ENCODE measurements around the gene LONRF2.
"Not testable (repeated sequence)": the region's sequence is repeated elsewhere in the genome, so short reads cannot be mapped to it uniquely, and the experiment has no call there.

The LONRF2 gene

DNA sequence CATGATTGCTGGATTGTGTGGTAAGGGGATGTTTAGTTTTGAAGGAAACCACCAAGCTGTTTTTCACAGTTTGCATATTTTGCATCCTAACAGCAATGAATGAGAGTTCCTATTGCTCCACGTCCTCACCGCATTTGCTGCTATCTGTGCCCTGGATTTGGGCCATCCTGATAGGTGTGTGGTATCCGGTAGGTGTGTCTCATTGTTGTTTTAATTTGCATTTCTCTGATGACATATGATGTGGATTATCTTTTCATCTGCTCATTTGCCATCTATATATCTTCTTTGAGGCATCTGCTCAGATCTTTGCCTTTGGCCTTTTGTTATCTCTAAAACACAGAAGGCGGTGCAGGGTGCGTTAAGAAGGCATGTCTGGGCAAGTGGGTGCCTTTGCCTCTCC, 73.3 kb downstream of the LONRF2 start:
- no peak for TF ChIP-seq CTCF (conservative IDR thresholded peaks at IDR 0.05; ENCODE audit: low read depth, low read length)
- DNase-seq (ENCODE audit: low read depth), result no peak
- H3K4me3 ChIP-seq (ENCODE audit: low read depth, low read length), result no peak overlapping the region

DNA sequence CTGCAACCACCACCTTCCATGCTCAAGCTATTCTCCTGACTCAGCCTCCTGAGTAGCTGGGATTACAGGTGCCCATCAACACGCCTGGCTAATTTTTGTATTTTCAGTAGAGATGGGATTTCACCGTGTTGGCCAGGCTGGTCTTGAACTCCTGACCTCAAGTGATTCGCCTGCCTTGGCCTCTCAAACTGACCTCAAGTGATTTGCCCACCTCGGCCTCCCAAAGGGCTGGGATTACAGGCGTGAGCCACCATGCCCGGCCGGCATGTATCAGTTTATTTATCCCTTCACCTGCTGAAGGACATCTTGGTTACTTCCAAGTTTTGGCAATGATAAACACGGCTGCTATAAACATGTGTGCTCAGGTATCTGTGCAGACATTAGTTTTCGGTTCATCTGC, 73.7 kb downstream of the LONRF2 start:
- not testable (repeated sequence) for H3K4me3 ChIP-seq (ENCODE audit: low read depth, low read length)

DNA sequence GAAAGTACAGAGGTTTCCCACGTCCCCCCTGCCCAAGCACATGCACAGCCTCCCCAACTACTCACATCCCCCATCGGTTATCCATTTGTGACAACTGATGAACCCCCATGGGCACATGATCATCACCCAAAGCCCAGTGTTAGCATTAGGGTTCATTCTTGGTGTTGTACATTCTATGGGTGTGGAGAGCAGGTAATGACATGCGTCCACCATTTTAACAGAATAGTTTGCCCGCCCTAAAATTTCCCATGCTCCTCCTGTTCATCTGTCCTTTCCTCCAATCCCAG, 74.3 kb downstream of the LONRF2 start:
- no peak for DNase-seq (ENCODE audit: low read depth)
- TF ChIP-seq CTCF (conservative IDR thresholded peaks at IDR 0.05; ENCODE audit: low read depth, low read length), result no peak
- no peak overlapping the region for H3K4me3 ChIP-seq (ENCODE audit: low read depth, low read length)

More for the DNA sequence above, 73.7 kb downstream of the LONRF2 start:
- DNase-seq (ENCODE audit: low read depth), result not testable (repeated sequence)

- H3K4me3 ChIP-seq (ENCODE audit: low read depth, low read length), result no peak overlapping the region
- DNase-seq (ENCODE audit: low read depth), result no peak
- no peak for TF ChIP-seq CTCF (conservative IDR thresholded peaks at IDR 0.05; ENCODE audit: low read depth, low read length)
Measured at GRCh38 chr2:100247256-100248043, 74.9 kb downstream of the LONRF2 start.

GRCh38 chr2:100246163-100247145, 75.8 kb downstream of the LONRF2 start:
- no peak overlapping the region for H3K4me3 ChIP-seq (ENCODE audit: low read depth, low read length)
- DNase-seq (ENCODE audit: low read depth), result peak; percentile 28
- TF ChIP-seq CTCF (conservative IDR thresholded peaks at IDR 0.05; ENCODE audit: low read depth, low read length), result peak; percentile 65

- no peak overlapping the region for H3K4me3 ChIP-seq (ENCODE audit: low read depth, low read length)
- no peak for TF ChIP-seq CTCF (conservative IDR thresholded peaks at IDR 0.05; ENCODE audit: low read depth, low read length)
Measured at GRCh38 chr2:100245681-100246080, 76.6 kb downstream of the LONRF2 start.

DNA sequence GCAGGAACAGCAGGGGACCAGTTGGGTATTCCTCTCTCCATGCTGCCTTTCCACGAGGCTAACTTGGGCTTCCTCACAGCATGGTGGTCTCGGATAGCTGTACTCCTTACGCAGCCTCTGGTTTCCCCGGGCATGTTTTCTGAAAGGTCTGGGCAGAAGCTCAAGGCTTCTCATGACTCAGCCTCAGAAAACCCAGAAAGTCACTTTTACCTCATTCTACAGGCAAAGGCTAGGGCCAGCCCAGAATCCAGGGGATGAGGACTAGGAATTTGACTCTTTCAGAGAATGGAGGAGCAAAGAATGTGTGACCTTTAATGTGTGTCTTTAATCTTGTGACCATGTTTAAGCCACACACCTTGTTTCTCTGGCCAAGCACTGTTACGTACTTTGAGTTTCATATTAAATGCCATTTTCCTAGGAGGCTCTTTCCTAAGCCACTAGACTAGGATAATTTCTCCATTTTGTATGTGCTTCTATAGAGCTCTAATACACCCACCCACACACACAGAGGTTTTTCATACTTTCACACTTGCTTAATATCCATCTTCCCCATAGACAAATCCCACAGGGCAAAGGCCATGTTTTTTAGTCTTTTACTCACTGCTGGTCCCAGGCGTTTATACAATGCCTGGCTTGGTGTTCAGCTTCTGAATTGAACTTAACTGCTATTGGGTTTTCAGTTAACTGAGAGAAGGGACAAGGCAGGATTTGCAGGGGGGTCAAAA, 77.3 kb downstream of the LONRF2 start:
- DNase-seq (ENCODE audit: low read depth), result peak; percentile 42

More at GRCh38 chr2:100245681-100246080, 76.6 kb downstream of the LONRF2 start:
- DNase-seq (ENCODE audit: low read depth), result no peak

More for the DNA sequence above, 77.3 kb downstream of the LONRF2 start:
- TF ChIP-seq CTCF (conservative IDR thresholded peaks at IDR 0.05; ENCODE audit: low read depth, low read length), result no peak
- H3K4me3 ChIP-seq (ENCODE audit: low read depth, low read length), result no peak overlapping the region
